ENCODE results near the gene ZBED4. TPM values are rescaled to one million over a fixed set of nuclear protein-coding genes. Genes with fewer than 3 reads are reported as not detected.

The ZBED4 gene
- total and polyA plus RNA-seq, 2 of the 13 experiments (the other 11 are each of a cell fraction or from before 2014, with no cell fraction given) = 5.4 to 9.6 TPM

DNA sequence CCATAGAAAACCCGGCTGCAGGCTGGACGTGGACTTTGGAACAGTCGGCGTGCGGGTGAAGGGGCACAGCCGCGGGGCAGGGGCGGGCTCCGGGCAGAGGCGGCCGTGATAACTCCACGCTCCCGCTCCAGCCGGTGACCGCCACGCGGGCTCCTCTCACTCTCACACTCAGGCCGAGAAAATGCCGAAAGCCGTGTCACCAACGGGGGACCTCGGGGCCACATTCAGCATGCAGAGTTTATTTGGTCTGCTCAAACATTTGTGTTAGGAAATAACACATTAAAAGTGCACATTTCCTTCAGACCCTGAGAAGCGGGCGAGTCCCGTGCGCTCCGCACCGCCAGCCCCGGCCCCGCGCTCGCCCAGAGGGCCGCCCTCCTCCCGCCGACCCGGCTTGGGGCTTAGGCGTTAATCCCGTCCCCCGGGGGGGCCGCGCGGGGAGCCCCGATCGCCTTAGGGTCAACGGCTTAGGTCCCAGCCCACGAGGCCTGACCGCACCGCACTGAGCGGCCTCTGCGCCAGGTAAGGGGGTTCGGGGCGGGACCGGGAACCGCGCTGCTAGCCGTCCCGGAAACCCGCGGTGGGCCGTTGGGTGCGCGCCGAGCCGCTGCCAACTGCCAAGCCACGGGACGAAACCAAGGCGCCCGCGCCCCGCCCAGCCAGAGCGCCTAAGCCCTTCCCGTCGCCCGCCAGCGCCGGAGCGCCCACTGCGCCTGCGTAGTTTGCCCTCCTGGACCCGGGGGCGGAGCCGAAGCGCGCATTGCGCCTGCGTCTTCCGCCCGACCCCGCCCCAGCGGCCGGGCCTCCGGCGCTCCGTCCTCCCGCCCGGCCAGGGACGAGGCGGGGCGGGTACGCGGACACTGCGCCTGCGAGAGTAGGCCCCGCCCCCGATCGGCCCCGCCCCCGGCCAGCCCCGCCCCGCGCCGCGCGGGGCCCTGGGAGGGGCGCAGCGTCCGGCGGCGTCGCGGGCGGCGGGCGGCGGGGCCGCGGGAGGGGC is at the start of gene ZBED4 (continued):
- TF ChIP-seq, protein P1, sequence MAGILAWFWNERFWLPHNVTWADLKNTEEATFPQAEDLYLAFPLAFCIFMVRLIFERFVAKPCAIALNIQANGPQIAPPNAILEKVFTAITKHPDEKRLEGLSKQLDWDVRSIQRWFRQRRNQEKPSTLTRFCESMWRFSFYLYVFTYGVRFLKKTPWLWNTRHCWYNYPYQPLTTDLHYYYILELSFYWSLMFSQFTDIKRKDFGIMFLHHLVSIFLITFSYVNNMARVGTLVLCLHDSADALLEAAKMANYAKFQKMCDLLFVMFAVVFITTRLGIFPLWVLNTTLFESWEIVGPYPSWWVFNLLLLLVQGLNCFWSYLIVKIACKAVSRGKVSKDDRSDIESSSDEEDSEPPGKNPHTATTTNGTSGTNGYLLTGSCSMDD (CRISPR knock-in tag; IDR thresholded peaks at IDR 0.05) = no peak
- 0 out of 2 replicates have a peak, but pooled peaks have one; percentile 40 for TF ChIP-seq ARID2 (CRISPR knock-in tag; IDR thresholded peaks at IDR 0.05; ENCODE audit: borderline replicate concordance)
- TF ChIP-seq, protein P2, sequence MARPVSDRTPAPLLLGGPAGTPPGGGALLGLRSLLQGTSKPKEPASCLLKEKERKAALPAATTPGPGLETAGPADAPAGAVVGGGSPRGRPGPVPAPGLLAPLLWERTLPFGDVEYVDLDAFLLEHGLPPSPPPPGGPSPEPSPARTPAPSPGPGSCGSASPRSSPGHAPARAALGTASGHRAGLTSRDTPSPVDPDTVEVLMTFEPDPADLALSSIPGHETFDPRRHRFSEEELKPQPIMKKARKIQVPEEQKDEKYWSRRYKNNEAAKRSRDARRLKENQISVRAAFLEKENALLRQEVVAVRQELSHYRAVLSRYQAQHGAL (CRISPR knock-in tag; IDR thresholded peaks at IDR 0.05; ENCODE audit: not compliant biosample characterization) = no peak
- no peak for TF ChIP-seq STAT5B (CRISPR knock-in tag; IDR thresholded peaks at IDR 0.05)
- TF ChIP-seq CENPT (CRISPR knock-in tag; IDR thresholded peaks at IDR 0.05; ENCODE audit: low read depth) = 0 out of 2 replicates have a peak, but pooled peaks have one; percentile 68
- no peak for TF ChIP-seq NCOR1 (IDR thresholded peaks at IDR 0.05; ENCODE audit: borderline replicate concordance, low read length)
- TF ChIP-seq FOXA3 (CRISPR knock-in tag; IDR thresholded peaks at IDR 0.05) = 0 out of 2 replicates have a peak, but pooled peaks have one; percentile 31
- TF ChIP-seq ZNF234 (CRISPR knock-in tag; conservative IDR thresholded peaks at IDR 0.05) = 0 out of 2 replicates have a peak, but pooled peaks have one; percentile 82
- peak; percentile 71; the same call in 1 of the 2 replicates for TF ChIP-seq DNMT1 (CRISPR knock-in tag; IDR thresholded peaks at IDR 0.05)
- TF ChIP-seq TCF7L2 (IDR thresholded peaks at IDR 0.05; ENCODE audit: low read depth, low read length) = no peak
- TF ChIP-seq MAZ (IDR thresholded peaks at IDR 0.05; ENCODE audit: borderline replicate concordance, low read depth, low read length) = peak; percentile 46; the same call in 1 of the 2 replicates
- peak; percentile 61; the same call in 1 of the 2 replicates for TF ChIP-seq MAZ (CRISPR knock-in tag; IDR thresholded peaks at IDR 0.05; ENCODE audit: low read depth)
- TF ChIP-seq ZNF501 (CRISPR knock-in tag; IDR thresholded peaks at IDR 0.05) = peak; percentile 88
- no peak for TF ChIP-seq REL (CRISPR knock-in tag; conservative IDR thresholded peaks at IDR 0.05)
- no peak for TF ChIP-seq AGO1 (IDR thresholded peaks at IDR 0.05; ENCODE audit: low read depth, low read length, poor library complexity, severe bottlenecking)
- TF ChIP-seq SRSF1 (optimal IDR thresholded peaks at IDR 0.05; ENCODE audit: low read depth, low read length) = peak; percentile 91
- no peak for TF ChIP-seq ZFP36 (IDR thresholded peaks at IDR 0.05; ENCODE audit: borderline replicate concordance, low read depth, low read length, partially characterized antibody)
- no peak for TF ChIP-seq JDP2 (CRISPR knock-in tag; IDR thresholded peaks at IDR 0.05; ENCODE audit: borderline replicate concordance)
- no peak for TF ChIP-seq NFRKB (IDR thresholded peaks at IDR 0.05)
- no peak for TF ChIP-seq SMYD3 (CRISPR knock-in tag; IDR thresholded peaks at IDR 0.05)
- peak; percentile 93 for TF ChIP-seq ZNF430 (CRISPR knock-in tag; IDR thresholded peaks at IDR 0.05)
- TF ChIP-seq, protein P3, sequence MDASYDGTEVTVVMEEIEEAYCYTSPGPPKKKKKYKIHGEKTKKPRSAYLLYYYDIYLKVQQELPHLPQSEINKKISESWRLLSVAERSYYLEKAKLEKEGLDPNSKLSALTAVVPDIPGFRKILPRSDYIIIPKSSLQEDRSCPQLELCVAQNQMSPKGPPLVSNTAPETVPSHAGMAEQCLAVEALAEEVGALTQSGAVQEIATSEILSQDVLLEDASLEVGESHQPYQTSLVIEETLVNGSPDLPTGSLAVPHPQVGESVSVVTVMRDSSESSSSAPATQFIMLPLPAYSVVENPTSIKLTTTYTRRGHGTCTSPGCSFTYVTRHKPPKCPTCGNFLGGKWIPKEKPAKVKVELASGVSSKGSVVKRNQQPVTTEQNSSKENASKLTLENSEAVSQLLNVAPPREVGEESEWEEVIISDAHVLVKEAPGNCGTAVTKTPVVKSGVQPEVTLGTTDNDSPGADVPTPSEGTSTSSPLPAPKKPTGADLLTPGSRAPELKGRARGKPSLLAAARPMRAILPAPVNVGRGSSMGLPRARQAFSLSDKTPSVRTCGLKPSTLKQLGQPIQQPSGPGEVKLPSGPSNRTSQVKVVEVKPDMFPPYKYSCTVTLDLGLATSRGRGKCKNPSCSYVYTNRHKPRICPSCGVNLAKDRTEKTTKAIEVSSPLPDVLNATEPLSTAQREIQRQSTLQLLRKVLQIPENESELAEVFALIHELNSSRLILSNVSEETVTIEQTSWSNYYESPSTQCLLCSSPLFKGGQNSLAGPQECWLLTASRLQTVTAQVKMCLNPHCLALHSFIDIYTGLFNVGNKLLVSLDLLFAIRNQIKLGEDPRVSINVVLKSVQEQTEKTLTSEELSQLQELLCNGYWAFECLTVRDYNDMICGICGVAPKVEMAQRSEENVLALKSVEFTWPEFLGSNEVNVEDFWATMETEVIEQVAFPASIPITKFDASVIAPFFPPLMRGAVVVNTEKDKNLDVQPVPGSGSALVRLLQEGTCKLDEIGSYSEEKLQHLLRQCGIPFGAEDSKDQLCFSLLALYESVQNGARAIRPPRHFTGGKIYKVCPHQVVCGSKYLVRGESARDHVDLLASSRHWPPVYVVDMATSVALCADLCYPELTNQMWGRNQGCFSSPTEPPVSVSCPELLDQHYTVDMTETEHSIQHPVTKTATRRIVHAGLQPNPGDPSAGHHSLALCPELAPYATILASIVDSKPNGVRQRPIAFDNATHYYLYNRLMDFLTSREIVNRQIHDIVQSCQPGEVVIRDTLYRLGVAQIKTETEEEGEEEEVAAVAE (CRISPR knock-in tag; IDR thresholded peaks at IDR 0.05; ENCODE audit: borderline replicate concordance) = no peak

Measured in HepG2 (cell line).